Lower lobe of right lung (tissue), 2 donors: ENCODE measurements around the gene ZNF561. TPM values are rescaled to one million over a fixed set of nuclear protein-coding genes. Genes with fewer than 3 reads are reported as not detected.

Experiments
- ATAC-seq, 2 donors: fragments of 200-7000 bp; cut with Tn5 transposase; one replicate each; pipeline ENCODE4 v1.9.1; 2020 to 2022; ENCODE audit warnings: mild to moderate bottlenecking in 2 of 2, moderate library complexity in 2 of 2
- DNase-seq: peaks from one replicate; pipeline ENCODE4 v3.0.0-alpha.2; 2020
- H3K27ac ChIP-seq: fragments of 200-600 bp; one replicate; pipeline ENCODE4 v1.8.0; 2022
- H3K27me3 ChIP-seq: fragments of 200-600 bp; one replicate; pipeline ENCODE4 v1.8.0; 2022; ENCODE audit warnings: low read depth
- H3K36me3 ChIP-seq: fragments of 200-600 bp; one replicate; pipeline ENCODE4 v1.8.0; 2022; ENCODE audit warnings: mild to moderate bottlenecking
- H3K4me1 ChIP-seq: fragments of 200-600 bp; one replicate; pipeline ENCODE4 v1.8.0; 2022
- H3K4me3 ChIP-seq: fragments of 200-600 bp; one replicate; pipeline ENCODE4 v1.8.0; 2022; ENCODE audit warnings: mild to moderate bottlenecking
- H3K9me3 ChIP-seq: fragments of 200-600 bp; one replicate; pipeline ENCODE4 v1.8.0; 2022
- intact Hi-C: fragments of 100-400 bp; cut with DNase I; formaldehyde crosslinking; loops from one replicate; pipeline ENCODE4 v1.11.0; 2022
- total RNA-seq: library from RNA; stranded (reverse); fragmentation: NEBNext Ultra II Directional; extraction: Animal tissue kit (Norgen Biotek cat#: 25700); gene quantifications from one replicate; pipeline ENCODE4 v1.2.1, GENCODE V29; 2021
- TF ChIP-seq, protein P1 (sequence below): fragments of 200-600 bp; IDR thresholded peaks from one replicate; pipeline ENCODE4 v1.8.0; 2022; ENCODE audit warnings: antibody characterized with exemption, mild to moderate bottlenecking
- donor health status: DM: no; HTN: yes; CAD: no; lungs with severe emphysema.

The ZNF561 gene
- total RNA-seq, 1 donor from 2014 or later, result 38.7 TPM

GRCh38 chr19:9570255-9570654, 50.8 kb downstream of the ZNF561 start:
- no peak overlapping the region for H3K4me3 ChIP-seq
- H3K36me3 ChIP-seq, result peaks cover 30% of the 10 kb centered on the region
- peaks cover 100% of the 10 kb centered on the region for H3K9me3 ChIP-seq
- intact Hi-C loops, result no loop called here
- ATAC-seq (no peak), DNase-seq (no peak)
- no peak overlapping the region for H3K27ac ChIP-seq
- H3K4me1 ChIP-seq, result no peaks in the 10 kb centered on the region
- TF ChIP-seq, protein P1, sequence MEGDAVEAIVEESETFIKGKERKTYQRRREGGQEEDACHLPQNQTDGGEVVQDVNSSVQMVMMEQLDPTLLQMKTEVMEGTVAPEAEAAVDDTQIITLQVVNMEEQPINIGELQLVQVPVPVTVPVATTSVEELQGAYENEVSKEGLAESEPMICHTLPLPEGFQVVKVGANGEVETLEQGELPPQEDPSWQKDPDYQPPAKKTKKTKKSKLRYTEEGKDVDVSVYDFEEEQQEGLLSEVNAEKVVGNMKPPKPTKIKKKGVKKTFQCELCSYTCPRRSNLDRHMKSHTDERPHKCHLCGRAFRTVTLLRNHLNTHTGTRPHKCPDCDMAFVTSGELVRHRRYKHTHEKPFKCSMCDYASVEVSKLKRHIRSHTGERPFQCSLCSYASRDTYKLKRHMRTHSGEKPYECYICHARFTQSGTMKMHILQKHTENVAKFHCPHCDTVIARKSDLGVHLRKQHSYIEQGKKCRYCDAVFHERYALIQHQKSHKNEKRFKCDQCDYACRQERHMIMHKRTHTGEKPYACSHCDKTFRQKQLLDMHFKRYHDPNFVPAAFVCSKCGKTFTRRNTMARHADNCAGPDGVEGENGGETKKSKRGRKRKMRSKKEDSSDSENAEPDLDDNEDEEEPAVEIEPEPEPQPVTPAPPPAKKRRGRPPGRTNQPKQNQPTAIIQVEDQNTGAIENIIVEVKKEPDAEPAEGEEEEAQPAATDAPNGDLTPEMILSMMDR, result no peak
- no peaks in the 10 kb centered on the region for H3K27me3 ChIP-seq

DNA sequence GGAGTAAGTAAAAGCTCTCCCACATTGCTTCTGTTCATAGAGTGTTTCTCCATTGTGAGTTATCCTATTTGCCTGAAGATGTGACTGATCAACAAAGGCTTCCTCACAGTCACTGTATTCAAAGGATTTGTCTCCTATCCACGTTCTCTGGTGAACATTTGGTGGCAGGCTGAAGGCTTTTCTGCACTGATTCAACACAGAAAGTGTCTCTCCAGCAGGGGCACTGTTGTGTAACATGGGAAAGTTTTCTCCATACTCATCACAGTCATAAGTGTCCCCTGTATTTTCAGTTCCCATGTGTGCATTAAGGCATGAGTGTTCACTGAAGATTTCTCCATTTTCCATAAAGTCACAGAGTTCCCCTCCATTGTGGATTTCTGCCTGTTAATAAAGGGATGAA, 54.3 kb downstream of the ZNF561 start:
- Histone ChIP-seq H3K27ac (no peak overlapping the region), H3K27me3 (no peaks in the 10 kb centered on the region), H3K9me3 (peaks cover 100% of the 10 kb centered on the region), H3K4me3 (no peak overlapping the region), H3K36me3 (peaks cover 39% of the 10 kb centered on the region), H3K4me1 (no peaks in the 10 kb centered on the region)
- DNase-seq (no peak), ATAC-seq (no peak)
- TF ChIP-seq, protein P1, result no peak
- intact Hi-C loops, result no loop called here

GRCh38 chr19:9565900-9566705, 54.9 kb downstream of the ZNF561 start:
- Histone ChIP-seq H3K9me3 (peaks cover 100% of the 10 kb centered on the region), H3K4me1 (no peaks in the 10 kb centered on the region), H3K27ac (no peak overlapping the region), H3K36me3 (peaks cover 42% of the 10 kb centered on the region), H3K27me3 (no peaks in the 10 kb centered on the region), H3K4me3 (no peak overlapping the region)
- intact Hi-C loops, result no loop called here
- TF ChIP-seq, protein P1, result no peak
- no peak for DNase-seq
- no peak for ATAC-seq

Other genes with a start within 250 kb of the ZNF561 start
- gene ZNF266, start 185.7 kb downstream of the ZNF561 start, total RNA-seq, result 23.2 TPM
- 0.83 TPM for gene ZNF560, start 122.6 kb downstream of the ZNF561 start, total RNA-seq
- gene ZNF426, start 82.6 kb downstream of the ZNF561 start, total RNA-seq, result 17.9 TPM
- gene ZNF121, start 36.7 kb downstream of the ZNF561 start, total RNA-seq, result 23.2 TPM
- 31.8 TPM for gene ZNF562, start 53.9 kb upstream of the ZNF561 start, total RNA-seq
- 14.7 TPM for gene ZNF846, start 147.5 kb upstream of the ZNF561 start, total RNA-seq
- 18.6 TPM for gene FBXL12, start 197.8 kb upstream of the ZNF561 start, total RNA-seq
- gene UBL5, start 206.7 kb upstream of the ZNF561 start, total RNA-seq, result 241 TPM
- gene PIN1, start 214.1 kb upstream of the ZNF561 start, total RNA-seq, result 57.0 TPM